ENCODE measurements around the gene ZDHHC14.

- TF ChIP-seq CTCF (conservative IDR thresholded peaks at IDR 0.05 in 1 of 2, IDR thresholded peaks at IDR 0.05 in 1 of 2; ENCODE audit: extremely low read depth in 1 of 2, insufficient read depth in 1 of 2, low read depth in 1 of 2, low read length in 2 of 2) (no peak), EZH2 (IDR thresholded peaks at IDR 0.05; ENCODE audit: borderline replicate concordance, low read length) (no peak)
These were observed 181.2 kb downstream of the ZDHHC14 start for GRCh38 chr6:157561929-157562810.
